Brain microvascular endothelial cell (primary cell): ENCODE results near the gene SERPINA12.
"Not testable (repeated sequence)": the region's sequence is repeated elsewhere in the genome, so short reads cannot be mapped to it uniquely, and the experiment has no call there.

Source experiments
- DNase-seq: peaks from one replicate; pipeline ENCODE4 v3.0.0-alpha.2; 2020
- H3K27ac ChIP-seq: fragments of 250-450 bp; sonication (Bioruptor Pico); 2 replicates; pipeline ENCODE4 v1.5.1; 2020; ENCODE audit warnings: mild to moderate bottlenecking, moderate library complexity
- H3K27me3 ChIP-seq: fragments of 250-450 bp; sonication (Bioruptor Pico); replicated peaks from 2 replicates; pipeline ENCODE4 v1.5.1; 2020; ENCODE audit warnings: mild to moderate bottlenecking
- H3K36me3 ChIP-seq: fragments of 250-450 bp; sonication (Bioruptor Pico); replicated peaks from 2 replicates; pipeline ENCODE4 v1.5.1; 2020; ENCODE audit warnings: mild to moderate bottlenecking
- H3K4me3 ChIP-seq: 2 replicates; pipeline ENCODE4 v1.5.1; 2011; ENCODE audit warnings: low read depth, mild to moderate bottlenecking, control low read depth, low read length, moderate library complexity
- CTCF ChIP-seq: IDR thresholded peaks from 2 replicates; pipeline ENCODE4 v1.5.1; 2011; ENCODE audit warnings: low read depth, mild to moderate bottlenecking, moderate library complexity, low read length, control low read depth, inconsistent platforms; ENCODE audit errors: missing control alignments
- in situ Hi-C: cut with HindIII; loops from 2 replicates; pipeline ENCODE4 v1.10.0; 2017; ENCODE audit warnings: low sequenced_read_pairs, low pct_ligation_motif_present

SERPINA12 gene

GRCh38 chr14:94517641-94518257 lies 8.5 kb upstream of the SERPINA12 start:
- Histone ChIP-seq H3K27ac (no peak overlapping the region), H3K4me3 (no peak overlapping the region), H3K27me3 (no peaks in the 10 kb centered on the region), H3K36me3 (no peaks in the 10 kb centered on the region)
- DNase-seq, result no peak
- no peak for TF ChIP-seq CTCF
- in situ Hi-C loops, result no loop called here

- H3K27me3 ChIP-seq, result no peaks in the 10 kb centered on the region
- H3K27ac ChIP-seq, result no peak overlapping the region
- no peak overlapping the region for H3K4me3 ChIP-seq
- in situ Hi-C loops, result no loop called here
- TF ChIP-seq CTCF, result no peak
- no peaks in the 10 kb centered on the region for H3K36me3 ChIP-seq
- DNase-seq, result no peak
These were observed 8.0 kb upstream of the SERPINA12 start for GRCh38 chr14:94517248-94517640.

- H3K36me3 ChIP-seq, result no peaks in the 10 kb centered on the region
- in situ Hi-C loops, result no loop called here
- no peak overlapping the region for H3K4me3 ChIP-seq
- H3K27ac ChIP-seq, result no peak overlapping the region
- no peak for DNase-seq
- no peak for TF ChIP-seq CTCF
- no peaks in the 10 kb centered on the region for H3K27me3 ChIP-seq
These were observed 6.6 kb upstream of the SERPINA12 start for GRCh38 chr14:94515856-94516255.

GRCh38 chr14:94515426-94515825 lies 6.2 kb upstream of the SERPINA12 start:
- H3K36me3 ChIP-seq, result no peaks in the 10 kb centered on the region

GRCh38 chr14:94514351-94514750 lies 5.1 kb upstream of the SERPINA12 start:
- Histone ChIP-seq H3K36me3 (no peaks in the 10 kb centered on the region), H3K27me3 (no peaks in the 10 kb centered on the region), H3K27ac (no peak overlapping the region), H3K4me3 (no peak overlapping the region)
- TF ChIP-seq CTCF, result no peak
- in situ Hi-C loops, result no loop called here
- DNase-seq, result no peak

More at GRCh38 chr14:94515426-94515825, 6.2 kb upstream of the SERPINA12 start:
- DNase-seq, result no peak
- H3K27ac ChIP-seq, result no peak overlapping the region
- H3K27me3 ChIP-seq, result no peaks in the 10 kb centered on the region
- TF ChIP-seq CTCF, result no peak
- no peak overlapping the region for H3K4me3 ChIP-seq
- in situ Hi-C loops, result no loop called here

- H3K27ac ChIP-seq, H3K4me3 ChIP-seq, H3K36me3 ChIP-seq, DNase-seq, H3K27me3 ChIP-seq, in situ Hi-C loops: not testable (repeated sequence)
These were observed 1.2 kb upstream of the SERPINA12 start for GRCh38 chr14:94510481-94510880.
